Activated CD4-positive, CD25-positive, alpha-beta regulatory T cell (primary cell): ENCODE data around the gene H2AZ1.
"Not testable (repeated sequence)": the region's sequence is repeated elsewhere in the genome, so short reads cannot be mapped to it uniquely, and the experiment has no call there.

Experiments used
- DNase-seq, 4 experiments: peaks; one replicate each; lab custom pipeline; 2025; lab: John Stamatoyannopoulos, UW

The H2AZ1 gene

DNA sequence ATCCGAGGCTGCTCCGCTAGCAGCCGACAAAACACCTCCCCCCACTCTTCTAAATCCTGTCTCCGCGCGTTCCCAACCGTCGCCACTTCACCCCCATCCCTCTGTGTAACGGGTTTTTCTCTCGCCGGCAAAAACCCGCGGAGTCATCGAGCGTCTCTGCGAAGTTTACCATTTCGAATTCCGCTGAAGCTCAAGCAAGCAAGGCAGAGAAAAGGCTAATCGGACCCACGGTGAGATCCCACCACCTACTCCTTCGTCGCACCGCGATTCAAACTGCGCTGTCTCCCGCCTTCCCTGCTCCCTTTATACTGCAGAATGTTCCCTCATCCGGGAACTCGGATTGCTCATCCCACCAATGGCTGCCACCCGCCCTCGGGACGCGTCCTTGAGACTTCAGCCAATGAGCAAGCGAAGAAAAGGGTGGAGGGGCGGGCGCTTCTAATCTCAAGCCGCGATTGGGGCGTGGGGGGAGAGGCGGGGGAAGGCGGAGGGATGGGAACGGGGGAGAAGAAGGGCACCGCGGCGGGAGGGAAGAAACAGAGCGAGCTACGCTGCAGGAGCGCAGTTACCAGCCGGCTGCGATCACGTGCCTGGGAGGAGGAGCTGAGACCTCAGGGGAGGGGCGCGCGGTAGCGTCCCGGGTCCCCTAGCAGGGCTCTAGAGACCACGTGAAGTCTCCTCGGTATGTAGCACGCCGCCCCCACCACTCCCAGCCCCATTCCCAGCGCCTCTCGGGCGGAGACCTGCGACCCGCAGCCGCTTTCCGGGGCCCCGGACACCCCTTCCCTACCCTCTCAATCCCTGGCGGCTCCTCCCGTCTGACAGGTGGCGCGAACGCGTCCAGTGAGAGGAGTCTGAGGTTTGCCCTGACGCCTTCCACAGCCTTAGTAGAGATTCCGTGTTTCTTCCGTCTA, at the start of gene H2AZ1:
Gene H2AZ1 (minus strand): TSS at position 277 of the 914 bp plus-strand sequence. CDS start 105 bp downstream, at position 172.
- peak; percentile 88 to 96 (median 94) for DNase-seq

DNA sequence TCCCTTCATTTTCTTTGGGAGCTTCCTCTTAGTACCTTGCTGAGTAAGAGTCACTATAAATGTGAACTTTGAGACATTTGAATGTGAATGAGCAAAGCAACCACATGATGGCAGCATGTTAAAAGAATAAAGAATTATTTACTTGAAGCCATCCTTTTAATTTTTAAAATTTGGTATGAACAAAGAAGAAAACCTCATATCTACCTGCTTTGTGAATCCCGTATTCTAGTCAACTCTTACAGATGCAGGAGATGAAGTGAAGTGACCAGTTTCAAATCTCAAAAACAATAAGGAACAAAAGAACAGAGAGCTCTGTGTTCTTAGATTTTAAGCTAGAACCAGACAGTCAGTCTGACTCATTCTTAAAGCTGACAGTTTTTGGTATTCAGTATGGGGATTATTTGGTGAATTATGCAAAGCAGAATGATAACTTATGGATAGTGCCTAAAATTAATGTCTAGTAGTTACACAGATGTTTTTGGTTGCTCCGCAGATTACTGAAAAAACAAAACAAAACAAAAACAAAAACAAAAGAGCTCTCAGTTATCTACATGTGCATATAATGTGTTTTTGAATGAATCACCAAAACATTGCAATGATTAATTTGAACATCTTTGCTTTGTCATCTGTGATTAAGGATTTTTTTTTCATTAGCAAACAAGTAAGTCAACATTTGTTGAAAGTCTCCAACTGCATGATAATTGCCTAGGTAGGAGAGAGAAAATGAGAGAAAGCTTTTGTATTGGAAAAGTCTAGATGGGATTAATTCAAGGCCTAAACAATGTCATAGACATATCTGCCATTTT, 48.2 kb upstream of the H2AZ1 start:
- no peak for DNase-seq

- no peak for DNase-seq
These were observed 41.7 kb upstream of the H2AZ1 start for GRCh38 chr4:99991741-99992140.

DNA sequence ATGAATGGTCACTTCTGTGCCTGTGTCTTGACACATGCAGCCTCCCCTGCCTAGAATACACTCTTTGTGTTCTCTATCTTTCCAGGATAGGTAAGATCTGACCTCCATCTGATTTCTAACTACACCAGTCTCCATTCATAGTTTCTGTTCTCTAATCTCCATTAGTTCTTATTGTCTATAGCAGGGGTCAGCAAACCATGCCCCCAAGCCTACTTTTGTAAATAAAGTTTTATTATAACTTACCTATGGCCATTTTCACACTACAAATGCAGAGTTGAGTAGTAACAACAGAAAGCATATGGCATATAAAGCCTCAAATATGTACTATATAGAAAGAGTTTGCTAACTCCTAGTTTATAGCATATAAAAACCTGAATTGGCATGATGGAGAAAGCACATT, 37.6 kb upstream of the H2AZ1 start:
- DNase-seq: no peak

DNA sequence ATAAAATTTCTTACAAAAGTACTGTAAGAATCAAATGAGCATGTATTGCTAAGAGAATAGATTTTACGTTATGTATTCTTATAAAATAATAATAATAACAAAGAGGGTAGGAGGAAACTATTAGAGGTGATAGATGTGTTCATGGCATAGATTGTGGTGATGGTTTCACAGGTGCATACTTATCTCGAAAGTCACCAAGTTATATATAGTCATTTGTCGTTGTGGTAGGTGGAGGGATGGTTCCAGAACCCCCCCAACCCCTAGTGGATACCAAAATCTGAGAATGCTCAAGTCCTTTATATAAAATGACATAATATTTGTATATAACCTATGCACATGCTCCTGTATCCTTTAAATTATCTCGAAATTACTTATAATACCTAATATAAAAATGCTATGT, 36.7 kb upstream of the H2AZ1 start:
- no peak for DNase-seq

DNA sequence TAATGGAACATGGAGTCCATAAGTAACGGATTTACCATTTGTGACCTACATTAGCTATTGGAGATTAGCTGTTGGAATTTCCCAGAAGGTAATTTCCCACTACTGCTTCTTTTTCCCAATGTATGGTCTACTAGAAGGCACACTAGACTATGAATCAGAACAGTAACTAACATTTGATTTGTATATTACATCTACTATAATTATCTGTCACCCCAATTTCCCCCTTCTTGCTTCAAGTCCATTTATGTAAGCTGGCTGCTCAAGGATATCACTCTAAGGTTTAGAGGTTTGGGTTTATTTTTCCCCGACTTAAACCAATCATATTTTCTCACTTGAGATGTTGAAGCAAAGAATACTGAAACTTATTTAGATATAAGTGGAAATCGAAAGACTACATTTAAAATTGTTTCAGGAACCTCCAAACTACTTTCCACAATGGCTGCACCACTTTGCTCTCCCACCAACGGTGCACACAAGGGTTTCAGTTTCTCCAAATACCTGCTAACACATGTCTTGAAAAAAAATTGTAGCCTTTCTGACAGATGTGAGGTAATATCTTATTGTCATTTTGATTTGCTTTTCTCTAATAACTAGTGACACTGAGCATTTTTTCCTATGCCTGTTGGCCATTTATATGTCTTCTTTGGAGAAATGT, 33.3 kb upstream of the H2AZ1 start:
- no peak for DNase-seq

DNA sequence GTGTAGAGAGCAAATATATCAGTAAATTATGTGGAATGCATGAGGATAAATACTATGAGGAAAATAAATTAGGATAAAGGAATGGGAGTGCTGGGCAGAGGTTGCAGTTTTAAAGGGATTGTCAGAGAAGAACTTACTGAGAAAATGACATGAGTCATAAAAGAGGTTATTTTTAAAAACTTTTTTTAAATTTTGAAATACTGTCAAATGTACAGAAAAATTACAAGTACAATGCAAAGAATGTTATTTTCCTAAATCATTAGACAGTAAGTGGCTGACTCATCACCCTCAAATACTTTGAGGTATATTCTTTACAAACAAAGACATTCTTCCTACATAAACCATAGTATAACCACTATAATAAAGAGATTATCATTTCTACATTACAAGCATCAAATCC, 29.8 kb upstream of the H2AZ1 start:
- DNase-seq: no peak

DNA sequence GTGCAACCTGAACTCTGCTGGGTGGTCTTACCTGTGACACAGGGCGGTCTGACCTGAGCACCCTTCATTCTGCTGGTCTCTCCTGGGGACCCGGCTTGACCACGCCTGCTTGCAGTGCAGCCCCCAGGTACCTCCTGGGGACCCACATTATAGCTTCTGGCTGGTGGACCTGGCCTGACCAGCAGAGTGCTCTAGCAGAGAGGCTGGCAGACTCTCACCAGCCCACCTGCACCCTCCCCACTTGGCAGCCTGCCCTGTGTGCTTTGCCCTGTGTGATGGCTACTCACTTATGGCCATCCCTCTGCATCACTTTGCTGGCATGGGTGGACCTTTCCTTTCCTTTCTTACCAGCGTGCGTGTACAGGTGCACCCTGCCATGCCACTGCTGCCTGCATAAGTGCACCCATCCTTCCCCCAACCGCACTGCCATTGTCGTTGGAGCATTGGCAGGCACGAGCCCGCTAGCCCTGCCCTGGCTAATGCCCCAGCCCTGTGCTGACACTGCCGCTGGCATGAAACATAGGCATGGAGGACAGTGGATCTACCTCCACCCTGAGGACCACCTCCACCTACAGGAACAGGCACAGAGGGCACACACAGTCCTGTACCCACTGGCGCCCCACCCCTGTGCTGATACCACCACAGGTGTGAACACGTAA, 21.5 kb upstream of the H2AZ1 start:
- peak in 1 of 4 experiments; percentile 1 for DNase-seq

DNA sequence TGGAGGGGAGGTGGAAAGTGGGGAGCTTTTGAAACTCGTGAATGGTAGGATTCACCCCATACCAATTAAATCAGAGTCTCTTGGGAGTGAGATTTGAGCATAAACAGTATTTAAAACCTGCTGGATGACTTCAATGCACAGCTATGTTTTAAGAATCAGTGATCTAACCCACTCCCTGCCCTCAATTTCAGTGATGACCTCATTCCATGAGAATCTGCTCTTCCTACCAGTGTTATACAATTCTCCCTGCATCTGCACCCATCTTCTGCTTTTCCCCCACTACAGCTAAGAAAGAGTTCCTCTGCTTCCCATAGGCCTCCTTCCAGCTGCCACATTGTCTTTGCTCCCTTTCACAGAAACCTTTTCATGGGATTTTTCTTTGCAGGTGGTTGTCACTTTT, 18.3 kb upstream of the H2AZ1 start:
- no peak for DNase-seq

DNA sequence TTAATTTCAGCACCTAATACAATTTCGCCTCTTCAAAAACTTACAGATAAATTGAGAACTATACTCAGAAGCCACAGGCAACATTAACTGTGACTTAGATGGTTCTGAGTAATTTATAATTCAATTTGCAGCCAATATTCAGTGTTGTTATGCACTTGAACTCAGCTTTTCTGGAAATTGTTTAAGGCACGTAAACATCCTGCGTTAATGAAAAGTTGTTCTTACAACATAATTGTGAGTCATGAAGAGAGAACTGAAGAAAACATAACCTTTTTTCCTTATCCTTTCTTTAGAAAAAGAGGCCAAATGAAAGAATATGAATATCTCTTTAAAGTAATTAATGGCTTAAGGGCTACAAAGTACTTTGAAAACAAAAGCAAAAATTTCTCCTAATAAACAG, 16.6 kb upstream of the H2AZ1 start:
- DNase-seq: no peak

DNA sequence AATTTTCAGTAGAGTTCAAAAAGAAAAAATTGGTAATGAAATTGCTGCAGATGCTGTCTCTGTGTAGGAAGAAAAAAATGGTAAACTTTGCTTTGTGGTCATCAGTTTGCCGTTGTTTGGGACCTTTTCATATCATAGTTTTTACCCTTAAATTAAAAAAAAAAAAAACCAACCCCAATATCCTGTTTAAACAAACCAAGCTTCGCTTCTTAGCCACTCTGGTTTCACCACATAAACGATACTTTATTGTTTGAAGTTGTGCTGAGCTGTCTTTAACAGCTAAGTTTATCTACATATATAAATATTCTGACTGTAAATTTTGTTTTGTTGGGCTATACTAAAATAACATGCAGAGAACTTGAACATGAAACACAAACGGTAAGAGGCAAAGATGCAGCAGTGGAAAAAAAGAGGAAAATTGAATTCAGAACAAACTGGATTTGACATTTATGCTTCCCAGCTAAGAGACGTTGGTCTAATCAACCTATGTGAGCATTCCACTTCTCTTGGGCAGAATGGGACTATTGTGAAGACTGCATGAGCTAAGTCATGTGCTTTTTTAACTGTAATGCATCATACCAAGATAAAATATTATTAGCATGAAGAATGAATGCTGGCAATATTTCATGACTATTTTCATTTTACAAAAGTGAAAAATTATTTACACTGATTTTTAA, 15.7 kb upstream of the H2AZ1 start:
- DNase-seq: no peak

- no peak for DNase-seq
These were observed 15.1 kb upstream of the H2AZ1 start for GRCh38 chr4:99965173-99965572.

- no peak for DNase-seq
These were observed 11.6 kb upstream of the H2AZ1 start for GRCh38 chr4:99961711-99962110.

- no peak for DNase-seq
These were observed 10.6 kb upstream of the H2AZ1 start for GRCh38 chr4:99960648-99961047.

- DNase-seq: not testable (repeated sequence)
These were observed 8.1 kb upstream of the H2AZ1 start for GRCh38 chr4:99958207-99958606.

DNA sequence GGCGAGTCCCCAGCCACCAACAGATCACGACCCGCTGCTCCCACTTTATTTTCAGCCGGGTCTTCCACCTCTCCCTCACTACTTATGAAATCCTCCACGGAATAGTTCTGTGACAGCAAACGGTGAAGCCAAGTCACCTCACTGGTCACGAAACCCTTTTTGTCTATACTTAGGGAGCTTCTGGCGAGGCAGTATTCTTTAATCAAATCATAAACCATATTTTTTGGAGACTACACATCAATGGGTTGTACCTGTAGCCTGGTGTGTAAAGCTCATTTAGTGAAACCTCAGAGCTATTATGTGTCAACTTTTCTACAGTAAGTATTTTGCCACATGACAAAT, 809 bp upstream of the H2AZ1 start:
- DNase-seq: no peak

DNA sequence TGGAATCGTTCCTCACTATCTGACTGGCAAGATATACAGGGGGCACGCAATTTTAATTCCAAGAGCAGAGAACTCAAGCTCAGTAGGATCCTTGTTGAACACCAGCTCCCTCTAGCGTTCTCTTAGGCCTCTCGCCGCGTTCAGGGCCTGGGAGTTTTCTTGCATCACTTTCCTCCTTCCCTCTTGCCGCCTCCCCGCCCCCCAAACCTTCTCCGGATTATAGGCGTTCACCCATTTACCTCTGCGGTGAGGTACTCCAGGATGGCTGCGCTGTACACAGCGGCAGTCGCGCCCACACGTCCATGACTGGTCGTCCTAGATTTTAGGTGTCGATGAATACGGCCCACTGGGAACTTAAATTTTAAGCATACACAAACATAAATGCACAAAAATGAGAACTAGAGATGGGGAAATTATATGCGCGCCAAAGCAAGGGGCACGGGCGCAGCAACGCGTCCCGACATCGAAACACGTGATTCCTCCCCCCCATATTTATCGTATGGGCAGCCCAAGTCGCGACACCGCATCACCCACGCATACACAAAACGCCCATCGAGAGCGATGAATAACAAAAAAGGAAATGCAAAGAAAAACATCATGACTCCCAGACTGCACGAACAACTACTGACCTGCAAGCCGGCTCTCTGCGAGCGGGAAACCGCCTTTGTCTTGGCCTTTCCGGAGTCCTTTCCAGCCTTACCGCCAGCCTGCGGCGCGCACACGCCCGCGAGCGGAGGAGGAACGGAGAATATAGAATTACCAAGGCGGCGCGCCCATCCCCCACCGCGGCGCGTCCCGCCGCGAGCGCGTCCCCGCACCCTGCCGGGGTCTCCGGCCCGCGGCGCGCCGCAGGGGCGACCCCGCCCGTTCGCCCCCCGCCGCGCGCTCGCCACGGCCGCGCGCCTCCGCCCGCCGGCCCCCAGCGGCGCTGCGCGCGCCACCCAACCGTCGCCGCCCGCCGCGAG, 759 bp downstream of the H2AZ1 start:
- peak; percentile 50 to 70 (median 66) for DNase-seq

GRCh38 chr4:99947608-99948007, 2.5 kb downstream of the H2AZ1 start:
- DNase-seq: no peak

- no peak for DNase-seq
These were observed 2.9 kb downstream of the H2AZ1 start for GRCh38 chr4:99947190-99947578.
